Bronchial epithelial cell (primary cell): ENCODE data around the gene MEDAG. TPM values are rescaled to one million over a fixed set of nuclear protein-coding genes. Genes with fewer than 3 reads are reported as not detected.

Source experiments
- DNase-seq: peaks from one replicate; pipeline ENCODE4 v3.0.0-alpha.2; 2010; ENCODE audit warnings: low read depth
- FAIRE-seq: peaks from 2 replicates; lab custom pipeline; 2011; peaks lifted over from hg19 to GRCh38; lab: Jason Lieb, UNC
- H3K27me3 ChIP-seq: 2 replicates; pipeline ENCODE4 v1.5.1; 2011; ENCODE audit warnings: low read length; ENCODE audit not compliant: control insufficient read depth, insufficient read depth
- H3K36me3 ChIP-seq: 2 replicates; pipeline ENCODE4 v1.5.1; 2011; ENCODE audit warnings: low read length; ENCODE audit not compliant: control insufficient read depth, insufficient read depth
- H3K4me3 ChIP-seq: 2 replicates; pipeline ENCODE4 v1.5.1; 2011; ENCODE audit warnings: mild to moderate bottlenecking, low read depth, low read length, control low read depth
- total RNA-seq: library from RNA; depleted of rRNA; stranded (reverse); fragments of >200 nt; gene quantifications from 2 replicates; pipeline ENCODE4 v1.2.1, GENCODE V29; 2014
- TF ChIP-seq, protein P1 (sequence below): IDR thresholded peaks from 2 replicates; pipeline ENCODE4 v1.5.1; 2011; ENCODE audit warnings: mild to moderate bottlenecking, moderate library complexity, low read length, control low read depth, inconsistent platforms; ENCODE audit not compliant: insufficient read depth, severe bottlenecking

Gene MEDAG
- total RNA-seq, 1 donor from 2014 or later, result 0.53 TPM

DNA sequence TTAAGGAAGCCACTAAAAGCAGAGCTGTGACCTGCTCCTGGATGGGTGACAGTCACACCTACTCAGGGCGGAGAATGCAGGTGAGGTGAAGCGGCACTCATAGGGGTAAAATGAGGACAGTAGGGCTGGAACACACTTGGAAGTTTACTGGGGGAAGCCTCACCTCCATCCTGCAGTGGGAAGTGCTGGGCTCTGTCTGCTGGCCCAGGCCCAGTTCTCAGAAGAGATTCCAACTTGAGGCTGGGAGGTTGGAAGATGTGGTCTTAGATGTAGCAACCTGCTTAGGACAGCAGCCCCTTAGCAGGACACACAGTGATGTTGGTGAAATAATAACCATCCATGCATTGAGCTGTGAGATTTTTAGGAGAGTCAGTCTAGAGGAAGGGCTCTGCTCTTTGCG lies 4.6 kb downstream of the MEDAG start:
- no peaks in the 10 kb centered on the region for H3K36me3 ChIP-seq
- TF ChIP-seq, protein P1, sequence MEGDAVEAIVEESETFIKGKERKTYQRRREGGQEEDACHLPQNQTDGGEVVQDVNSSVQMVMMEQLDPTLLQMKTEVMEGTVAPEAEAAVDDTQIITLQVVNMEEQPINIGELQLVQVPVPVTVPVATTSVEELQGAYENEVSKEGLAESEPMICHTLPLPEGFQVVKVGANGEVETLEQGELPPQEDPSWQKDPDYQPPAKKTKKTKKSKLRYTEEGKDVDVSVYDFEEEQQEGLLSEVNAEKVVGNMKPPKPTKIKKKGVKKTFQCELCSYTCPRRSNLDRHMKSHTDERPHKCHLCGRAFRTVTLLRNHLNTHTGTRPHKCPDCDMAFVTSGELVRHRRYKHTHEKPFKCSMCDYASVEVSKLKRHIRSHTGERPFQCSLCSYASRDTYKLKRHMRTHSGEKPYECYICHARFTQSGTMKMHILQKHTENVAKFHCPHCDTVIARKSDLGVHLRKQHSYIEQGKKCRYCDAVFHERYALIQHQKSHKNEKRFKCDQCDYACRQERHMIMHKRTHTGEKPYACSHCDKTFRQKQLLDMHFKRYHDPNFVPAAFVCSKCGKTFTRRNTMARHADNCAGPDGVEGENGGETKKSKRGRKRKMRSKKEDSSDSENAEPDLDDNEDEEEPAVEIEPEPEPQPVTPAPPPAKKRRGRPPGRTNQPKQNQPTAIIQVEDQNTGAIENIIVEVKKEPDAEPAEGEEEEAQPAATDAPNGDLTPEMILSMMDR, result no peak
- H3K4me3 ChIP-seq, result no peak overlapping the region
- no peak for FAIRE-seq
- DNase-seq, result no peak
- peaks cover 4% of the 10 kb centered on the region for H3K27me3 ChIP-seq

DNA sequence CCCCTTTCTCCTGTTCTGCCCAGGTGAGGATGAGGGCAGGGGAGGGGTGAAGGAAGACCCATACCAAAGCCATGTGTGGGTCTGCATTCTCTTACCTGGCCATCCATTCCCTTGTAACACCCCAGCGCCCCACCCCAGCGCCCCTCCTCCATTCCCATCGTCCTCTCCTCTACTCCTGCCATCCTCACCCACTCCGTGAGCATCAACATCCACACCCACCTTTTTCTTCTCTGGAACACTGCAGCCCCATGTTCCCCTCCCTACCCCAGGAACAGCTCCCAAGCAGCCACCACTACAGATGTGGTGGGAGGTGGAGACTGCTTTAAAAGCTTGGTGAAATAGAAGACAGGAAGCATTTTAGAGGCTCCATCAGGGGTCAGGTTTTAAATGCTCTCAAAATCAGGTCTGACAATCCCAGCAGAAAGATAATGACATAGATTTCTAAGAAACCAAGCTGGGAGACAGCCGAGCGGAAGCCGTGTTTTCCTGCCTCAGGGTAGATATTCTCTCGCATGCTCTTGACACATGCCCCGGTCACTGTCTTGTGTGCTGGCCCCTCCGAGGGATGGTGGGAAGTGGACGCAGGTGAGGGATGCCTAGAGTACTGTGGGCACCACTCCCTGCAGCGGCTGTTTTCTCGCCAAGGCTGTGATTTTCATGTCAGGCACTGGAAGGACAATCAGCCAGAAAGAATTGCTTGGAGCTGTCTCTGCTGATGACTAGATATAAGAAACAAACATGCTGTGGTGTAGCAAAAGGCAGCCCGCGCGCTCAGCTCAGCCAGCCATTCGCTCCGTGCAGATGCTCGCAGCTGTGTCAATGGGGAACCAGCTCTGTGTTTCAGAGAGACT lies 9.8 kb downstream of the MEDAG start:
- no peaks in the 10 kb centered on the region for H3K36me3 ChIP-seq
- TF ChIP-seq, protein P1, result no peak
- no peak for FAIRE-seq
- no peak for DNase-seq
- H3K4me3 ChIP-seq, result no peak overlapping the region
- no peaks in the 10 kb centered on the region for H3K27me3 ChIP-seq

DNA sequence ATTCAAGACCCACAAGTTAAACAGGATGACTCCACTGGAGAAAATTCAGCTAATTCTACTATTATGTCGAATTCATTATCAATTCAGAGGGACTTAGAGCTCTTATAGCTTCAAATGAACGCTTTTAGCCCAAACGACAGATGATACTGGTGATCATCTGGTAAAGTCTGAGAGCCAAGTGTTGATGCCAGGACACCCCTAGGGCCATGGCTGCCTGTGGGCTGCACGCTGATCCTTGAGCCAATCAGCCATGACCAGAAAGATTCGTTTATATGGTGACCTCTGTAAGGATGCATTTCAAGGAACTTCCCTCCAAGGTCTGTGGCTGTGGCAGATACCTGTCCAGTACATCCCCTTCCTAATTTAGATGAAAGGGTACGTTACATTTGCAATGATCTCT lies 10.9 kb downstream of the MEDAG start:
- TF ChIP-seq, protein P1, result no peak
- DNase-seq, result no peak
- H3K36me3 ChIP-seq, result no peaks in the 10 kb centered on the region
- no peak for FAIRE-seq
- H3K27me3 ChIP-seq, result no peaks in the 10 kb centered on the region
- H3K4me3 ChIP-seq, result no peak overlapping the region

DNA sequence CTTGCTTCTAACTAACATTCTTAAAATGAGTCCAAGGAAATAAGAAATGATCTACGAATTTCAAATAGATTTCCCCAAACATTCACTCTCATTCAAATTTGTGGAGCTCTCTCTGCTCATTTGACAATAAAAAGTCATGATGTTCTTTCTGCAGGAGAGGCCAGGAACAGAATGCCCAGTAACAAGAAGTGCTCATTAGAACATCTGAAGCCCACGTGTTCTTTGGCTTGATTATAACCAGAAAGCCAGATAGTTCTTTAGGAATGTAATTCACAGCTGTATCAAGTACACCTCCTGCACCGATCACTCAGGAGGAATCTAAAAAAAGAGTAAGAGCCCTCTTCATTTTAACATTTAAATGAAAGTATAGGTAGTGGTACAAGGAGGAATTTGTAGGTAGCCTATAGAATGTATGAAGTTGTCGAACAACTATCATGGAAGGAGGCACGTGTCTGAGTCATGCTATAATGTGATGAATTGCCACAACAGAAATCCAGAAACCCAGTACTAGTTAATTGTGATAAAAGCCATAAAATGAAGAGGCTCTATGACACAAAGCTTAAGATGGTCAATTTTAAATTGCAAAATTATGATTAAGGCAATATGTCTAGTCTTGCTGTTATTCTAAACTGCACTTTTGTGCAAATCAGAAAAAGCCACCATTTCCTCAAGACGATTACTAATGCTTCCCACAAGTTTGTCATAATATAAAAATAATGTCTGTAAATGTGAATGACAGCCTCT lies 12.8 kb downstream of the MEDAG start:
- peak; percentile 54 for DNase-seq
- H3K27me3 ChIP-seq, result no peaks in the 10 kb centered on the region
- no peak for FAIRE-seq
- H3K36me3 ChIP-seq, result no peaks in the 10 kb centered on the region
- TF ChIP-seq, protein P1, result no peak
- no peak overlapping the region for H3K4me3 ChIP-seq

DNA sequence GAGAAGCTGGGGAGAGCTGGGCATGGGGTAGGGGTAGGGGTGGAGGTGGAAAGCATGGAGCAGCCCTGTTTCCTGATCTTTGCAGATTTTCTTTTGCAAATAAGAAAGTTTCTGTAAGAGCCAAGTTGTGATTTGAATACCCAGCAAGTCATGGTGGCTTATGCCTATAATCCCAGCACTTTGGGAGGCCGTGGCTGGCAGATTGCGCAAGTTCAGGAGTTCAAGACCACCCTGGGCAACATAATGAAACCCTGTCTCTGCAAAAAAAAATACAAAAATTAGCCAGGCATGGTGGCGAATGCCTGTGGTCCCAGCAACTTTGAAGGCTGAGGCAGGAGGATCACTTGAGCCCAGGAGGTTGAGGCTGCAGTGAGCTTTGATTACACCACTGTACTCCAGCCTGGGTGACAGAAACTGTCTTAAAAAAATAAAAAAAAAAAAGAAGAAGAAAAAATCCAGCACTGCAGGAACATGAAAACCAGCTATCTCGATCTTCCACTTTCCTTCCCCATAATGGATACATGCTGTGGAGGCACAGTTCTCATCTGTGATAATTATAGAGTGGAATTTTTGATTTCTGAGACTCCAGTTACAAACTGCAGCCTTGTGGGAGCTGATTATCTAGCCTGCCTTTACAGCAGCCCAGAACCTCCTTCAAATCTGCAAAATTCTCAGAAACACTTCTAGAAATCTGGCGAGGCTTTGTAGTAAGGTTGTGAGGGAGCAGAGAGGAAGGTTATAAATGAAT lies 14.3 kb downstream of the MEDAG start:
- no peak for FAIRE-seq

More for the DNA sequence above, 14.3 kb downstream of the MEDAG start:
- Histone ChIP-seq H3K36me3 (no peaks in the 10 kb centered on the region), H3K4me3 (no peak overlapping the region), H3K27me3 (no peaks in the 10 kb centered on the region)
- no peak for DNase-seq
- TF ChIP-seq, protein P1, result no peak
